Spleen (tissue), 7 donors: ENCODE results near the gene ABCA3.

Experiments used
- POLR2A ChIP-seq, 3 donors: fragments of 450-650 bp; IDR thresholded peaks; one replicate each; pipeline ENCODE4 v1.5.1; 2017; ENCODE audit warnings: antibody characterized with exemption in 3 of 3, mild to moderate bottlenecking in 1 of 3
- POLR2AphosphoS5 ChIP-seq, 3 donors: sonication (generic); formaldehyde crosslinking; IDR thresholded peaks; one replicate each; pipeline ENCODE4 v1.5.1; 2017; ENCODE audit warnings: antibody characterized with exemption in 3 of 3
- TF ChIP-seq, protein P1 (sequence below), 11 experiments: fragments of 200-600 bp in 7 of 11; fragments of 450-650 bp in 4 of 11; sonication (generic) in 4 of 11; IDR thresholded peaks in 8 of 11; conservative IDR thresholded peaks in 3 of 11; 1 replicate in 7 of 11; 2 replicates in 4 of 11; pipeline versions ENCODE4 v1.4.0 to v1.8.0; 2016 to 2021; ENCODE audit warnings: antibody characterized with exemption in 11 of 11, inconsistent platforms in 4 of 11, mild to moderate bottlenecking in 1 of 11
- donor health status: DM: no; HTN: no; CAD: no; lungs with moderate emphysema.
- donor health status: DM: no; HTN: no; CAD: no.
- donor health status: DM: no; HTN: no; CAD: no.

DNA sequence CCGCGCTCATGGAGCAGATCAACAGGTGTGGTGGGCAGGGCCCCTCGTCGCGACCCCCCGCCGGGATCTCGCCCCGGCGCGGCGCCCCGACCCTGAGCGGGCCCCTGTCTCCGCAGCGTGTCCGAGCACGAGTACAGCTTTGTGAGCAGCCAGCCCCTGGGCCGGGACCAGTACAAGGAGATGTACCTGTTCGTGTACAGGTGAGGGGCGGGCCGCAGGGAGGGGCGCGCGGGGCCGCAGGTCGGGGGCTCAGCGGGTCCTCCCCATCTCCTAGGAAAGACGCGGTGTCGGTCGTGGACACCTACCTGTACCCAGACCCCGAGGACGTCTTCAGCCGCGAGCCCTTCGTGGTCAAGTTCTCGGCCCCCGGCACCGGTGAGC, 103.4 kb downstream of the ABCA3 start:
- TF ChIP-seq, protein P1, sequence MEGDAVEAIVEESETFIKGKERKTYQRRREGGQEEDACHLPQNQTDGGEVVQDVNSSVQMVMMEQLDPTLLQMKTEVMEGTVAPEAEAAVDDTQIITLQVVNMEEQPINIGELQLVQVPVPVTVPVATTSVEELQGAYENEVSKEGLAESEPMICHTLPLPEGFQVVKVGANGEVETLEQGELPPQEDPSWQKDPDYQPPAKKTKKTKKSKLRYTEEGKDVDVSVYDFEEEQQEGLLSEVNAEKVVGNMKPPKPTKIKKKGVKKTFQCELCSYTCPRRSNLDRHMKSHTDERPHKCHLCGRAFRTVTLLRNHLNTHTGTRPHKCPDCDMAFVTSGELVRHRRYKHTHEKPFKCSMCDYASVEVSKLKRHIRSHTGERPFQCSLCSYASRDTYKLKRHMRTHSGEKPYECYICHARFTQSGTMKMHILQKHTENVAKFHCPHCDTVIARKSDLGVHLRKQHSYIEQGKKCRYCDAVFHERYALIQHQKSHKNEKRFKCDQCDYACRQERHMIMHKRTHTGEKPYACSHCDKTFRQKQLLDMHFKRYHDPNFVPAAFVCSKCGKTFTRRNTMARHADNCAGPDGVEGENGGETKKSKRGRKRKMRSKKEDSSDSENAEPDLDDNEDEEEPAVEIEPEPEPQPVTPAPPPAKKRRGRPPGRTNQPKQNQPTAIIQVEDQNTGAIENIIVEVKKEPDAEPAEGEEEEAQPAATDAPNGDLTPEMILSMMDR (IDR thresholded peaks at IDR 0.05 in 8 of 11, conservative IDR thresholded peaks at IDR 0.05 in 3 of 11), result no peak
- no peak for TF ChIP-seq POLR2A (IDR thresholded peaks at IDR 0.05)
- no peak for TF ChIP-seq POLR2AphosphoS5 (IDR thresholded peaks at IDR 0.05)
